Nephron progenitor cell (in vitro differentiated cells): ENCODE results near the gene PAGR1.

Source experiments
- DNase-seq: peaks from one replicate; pipeline ENCODE4 v3.0.0; 2021
- H3K27ac Mint-ChIP-seq: 2 replicates; pipeline ENCODE4 v1.8.0; 2021; ENCODE audit warnings: mild to moderate bottlenecking, moderate library complexity, mixed read lengths
- H3K27me3 Mint-ChIP-seq: 2 replicates; pipeline ENCODE4 v1.8.0; 2021; ENCODE audit warnings: mild to moderate bottlenecking, low read depth, mixed read lengths; ENCODE audit not compliant: poor library complexity
- H3K36me3 Mint-ChIP-seq: 2 replicates; pipeline ENCODE4 v1.8.0; 2021; ENCODE audit warnings: low read depth, mixed read lengths
- H3K4me1 Mint-ChIP-seq: 2 replicates; pipeline ENCODE4 v1.8.0; 2021; ENCODE audit warnings: mixed read lengths
- H3K4me3 Mint-ChIP-seq: 2 replicates; pipeline ENCODE4 v1.8.0; 2021; ENCODE audit warnings: mild to moderate bottlenecking, moderate library complexity, mixed read lengths
- H3K9me3 Mint-ChIP-seq: 2 replicates; pipeline ENCODE4 v1.8.0; 2021; ENCODE audit warnings: mild to moderate bottlenecking, moderate library complexity, mixed read lengths
- TF ChIP-seq, protein P1 (sequence below): fragments of 200-600 bp; sonication (generic); IDR thresholded peaks from 2 replicates; pipeline ENCODE4 v1.5.0; 2021; ENCODE audit warnings: antibody characterized with exemption

Gene PAGR1

DNA sequence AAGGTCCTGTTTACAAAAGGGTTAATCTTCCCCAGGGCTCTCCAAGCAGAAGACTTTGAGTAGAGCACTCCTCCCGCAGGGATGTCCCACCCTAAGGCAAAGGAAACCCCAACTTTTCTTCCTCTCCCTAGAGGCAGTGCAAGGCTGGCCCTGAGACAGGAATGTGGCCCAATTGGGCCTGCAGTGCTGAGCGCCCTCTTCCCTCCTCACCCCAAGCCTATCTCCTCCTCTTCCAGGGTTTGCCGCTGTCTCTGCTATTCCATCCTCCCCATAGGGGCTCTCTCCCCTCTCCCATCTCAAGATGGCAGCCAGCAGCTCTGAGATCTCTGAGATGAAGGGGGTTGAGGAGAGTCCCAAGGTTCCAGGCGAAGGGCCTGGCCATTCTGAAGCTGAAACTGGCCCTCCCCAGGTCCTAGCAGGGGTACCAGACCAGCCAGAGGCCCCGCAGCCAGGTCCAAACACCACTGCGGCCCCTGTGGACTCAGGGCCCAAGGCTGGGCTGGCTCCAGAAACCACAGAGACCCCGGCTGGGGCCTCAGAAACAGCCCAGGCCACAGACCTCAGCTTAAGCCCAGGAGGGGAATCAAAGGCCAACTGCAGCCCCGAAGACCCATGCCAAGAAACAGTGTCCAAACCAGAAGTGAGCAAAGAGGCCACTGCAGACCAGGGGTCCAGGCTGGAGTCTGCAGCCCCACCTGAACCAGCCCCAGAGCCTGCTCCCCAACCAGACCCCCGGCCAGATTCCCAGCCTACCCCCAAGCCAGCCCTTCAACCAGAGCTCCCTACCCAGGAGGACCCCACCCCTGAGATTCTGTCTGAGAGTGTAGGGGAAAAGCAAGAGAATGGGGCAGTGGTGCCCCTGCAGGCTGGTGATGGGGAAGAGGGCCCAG lies 3.0 kb upstream of the PAGR1 start:
- H3K4me1 Mint-ChIP-seq = peaks cover 90% of the 10 kb centered on the region

DNA sequence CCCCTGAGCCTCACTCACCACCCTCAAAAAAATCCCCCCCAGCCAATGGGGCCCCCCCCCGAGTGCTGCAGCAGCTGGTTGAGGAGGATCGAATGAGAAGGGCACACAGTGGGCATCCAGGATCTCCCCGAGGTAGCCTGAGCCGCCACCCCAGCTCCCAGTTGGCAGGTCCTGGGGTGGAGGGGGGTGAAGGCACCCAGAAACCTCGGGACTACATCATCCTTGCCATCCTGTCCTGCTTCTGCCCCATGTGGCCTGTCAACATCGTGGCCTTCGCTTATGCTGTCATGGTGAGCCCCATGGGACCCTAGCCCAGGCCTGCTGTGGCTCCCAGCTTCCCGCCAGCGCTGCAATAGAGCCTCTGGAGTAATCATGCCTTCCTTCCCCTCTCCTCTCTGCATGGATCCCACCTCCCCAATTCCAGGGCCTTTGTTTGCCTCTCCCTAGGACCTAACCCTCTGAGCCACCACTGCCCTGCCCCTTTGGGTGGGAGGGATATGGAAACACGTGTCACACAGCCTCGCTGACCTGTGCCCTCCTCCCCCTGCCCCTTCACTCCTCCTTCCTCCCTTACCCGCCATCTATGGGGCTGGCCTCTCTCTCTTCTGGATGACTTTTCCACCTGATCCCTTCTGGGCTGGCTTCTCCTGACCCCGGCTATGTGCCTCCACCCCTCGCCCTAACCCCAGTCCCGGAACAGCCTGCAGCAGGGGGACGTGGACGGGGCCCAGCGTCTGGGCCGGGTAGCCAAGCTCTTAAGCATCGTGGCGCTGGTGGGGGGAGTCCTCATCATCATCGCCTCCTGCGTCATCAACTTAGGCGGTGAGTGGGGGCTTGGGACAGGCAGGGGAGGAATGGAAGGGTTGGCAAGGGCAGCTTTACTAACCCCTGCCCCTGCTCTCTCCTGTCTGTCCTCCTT lies 2.0 kb upstream of the PAGR1 start:
- H3K36me3 Mint-ChIP-seq = peaks cover 11% of the 10 kb centered on the region
- peaks cover 90% of the 10 kb centered on the region for H3K4me1 Mint-ChIP-seq
- TF ChIP-seq, protein P1, sequence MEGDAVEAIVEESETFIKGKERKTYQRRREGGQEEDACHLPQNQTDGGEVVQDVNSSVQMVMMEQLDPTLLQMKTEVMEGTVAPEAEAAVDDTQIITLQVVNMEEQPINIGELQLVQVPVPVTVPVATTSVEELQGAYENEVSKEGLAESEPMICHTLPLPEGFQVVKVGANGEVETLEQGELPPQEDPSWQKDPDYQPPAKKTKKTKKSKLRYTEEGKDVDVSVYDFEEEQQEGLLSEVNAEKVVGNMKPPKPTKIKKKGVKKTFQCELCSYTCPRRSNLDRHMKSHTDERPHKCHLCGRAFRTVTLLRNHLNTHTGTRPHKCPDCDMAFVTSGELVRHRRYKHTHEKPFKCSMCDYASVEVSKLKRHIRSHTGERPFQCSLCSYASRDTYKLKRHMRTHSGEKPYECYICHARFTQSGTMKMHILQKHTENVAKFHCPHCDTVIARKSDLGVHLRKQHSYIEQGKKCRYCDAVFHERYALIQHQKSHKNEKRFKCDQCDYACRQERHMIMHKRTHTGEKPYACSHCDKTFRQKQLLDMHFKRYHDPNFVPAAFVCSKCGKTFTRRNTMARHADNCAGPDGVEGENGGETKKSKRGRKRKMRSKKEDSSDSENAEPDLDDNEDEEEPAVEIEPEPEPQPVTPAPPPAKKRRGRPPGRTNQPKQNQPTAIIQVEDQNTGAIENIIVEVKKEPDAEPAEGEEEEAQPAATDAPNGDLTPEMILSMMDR = no peak
- peak; percentile 18 for DNase-seq
- H3K27ac Mint-ChIP-seq = no peak overlapping the region
- no peaks in the 10 kb centered on the region for H3K27me3 Mint-ChIP-seq
- H3K4me3 Mint-ChIP-seq = peak overlapping the region; percentile 93
- H3K9me3 Mint-ChIP-seq = no peaks in the 10 kb centered on the region

More for the DNA sequence above, 3.0 kb upstream of the PAGR1 start:
- Mint-ChIP-seq H3K36me3 (peaks cover 6% of the 10 kb centered on the region), H3K27ac (peak overlapping the region; percentile 16), H3K9me3 (no peaks in the 10 kb centered on the region), H3K4me3 (peak overlapping the region; percentile 93), H3K27me3 (no peaks in the 10 kb centered on the region)
- DNase-seq = no peak
- TF ChIP-seq, protein P1 = no peak

DNA sequence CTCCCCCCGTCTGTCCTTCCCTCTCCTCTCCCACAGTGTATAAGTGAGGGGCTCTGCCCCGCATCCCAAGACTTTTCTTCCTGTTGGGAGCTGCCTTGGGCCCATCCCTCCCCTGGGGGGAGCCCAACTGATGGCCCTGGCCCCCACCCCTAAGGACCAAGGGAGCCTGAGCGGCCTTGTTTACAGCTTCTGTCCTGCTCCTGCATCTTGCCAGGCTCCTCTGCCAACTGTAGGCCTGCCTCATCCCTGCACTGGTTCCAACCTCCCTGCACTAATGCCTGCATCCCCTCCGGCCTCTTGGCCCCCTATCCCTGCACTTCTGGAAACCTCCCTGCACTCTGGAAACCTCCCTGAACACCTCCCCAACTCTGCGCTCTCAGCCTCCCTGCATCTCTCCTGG lies 1.4 kb upstream of the PAGR1 start:
- peak overlapping the region; percentile 93 for H3K4me3 Mint-ChIP-seq
- DNase-seq = peak; percentile 13
- peaks cover 92% of the 10 kb centered on the region for H3K4me1 Mint-ChIP-seq
- H3K27me3 Mint-ChIP-seq = no peaks in the 10 kb centered on the region
- TF ChIP-seq, protein P1 = no peak
- peak overlapping the region; percentile 54 for H3K27ac Mint-ChIP-seq
- peaks cover 18% of the 10 kb centered on the region for H3K36me3 Mint-ChIP-seq
- no peaks in the 10 kb centered on the region for H3K9me3 Mint-ChIP-seq

DNA sequence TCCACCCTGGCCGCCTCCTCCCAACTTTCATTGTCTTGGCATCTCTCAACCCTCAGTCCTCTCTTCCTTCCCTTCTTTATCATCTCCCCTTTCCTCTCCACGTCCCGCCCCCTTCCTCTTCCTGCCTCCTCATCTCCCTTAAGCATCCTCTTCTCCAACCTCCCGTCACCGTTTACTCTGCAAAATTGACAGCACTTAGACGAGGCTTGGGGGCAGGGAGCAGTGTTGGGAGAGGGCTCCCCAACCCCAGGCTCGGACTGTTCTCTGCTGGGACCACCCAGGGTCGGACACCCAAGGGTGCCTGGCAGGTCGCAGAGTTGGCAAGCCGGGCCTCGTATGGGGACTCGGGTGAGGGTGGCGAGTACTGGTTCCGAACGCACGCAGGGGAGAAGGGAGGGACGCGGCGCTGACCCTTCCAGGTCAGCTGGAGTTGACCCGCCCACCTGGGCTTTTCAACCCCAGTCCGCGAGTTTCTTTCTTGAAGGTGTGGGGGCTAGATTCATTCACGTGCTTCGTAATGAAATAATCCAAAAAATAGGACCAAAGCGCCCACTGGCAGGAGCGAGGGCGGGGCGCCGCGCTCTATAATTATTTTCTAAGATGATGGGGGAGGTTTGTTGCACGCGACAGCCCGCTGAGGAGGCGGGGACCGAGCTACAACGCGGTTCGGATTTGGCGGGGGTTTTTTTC lies 775 bp upstream of the PAGR1 start:
- Mint-ChIP-seq H3K4me3 (peak overlapping the region; percentile 93), H3K27ac (peak overlapping the region; percentile 54), H3K27me3 (no peaks in the 10 kb centered on the region), H3K9me3 (no peaks in the 10 kb centered on the region), H3K36me3 (peaks cover 21% of the 10 kb centered on the region), H3K4me1 (peaks cover 92% of the 10 kb centered on the region)
- peak; percentile 36 for DNase-seq
- TF ChIP-seq, protein P1 = no peak

DNA sequence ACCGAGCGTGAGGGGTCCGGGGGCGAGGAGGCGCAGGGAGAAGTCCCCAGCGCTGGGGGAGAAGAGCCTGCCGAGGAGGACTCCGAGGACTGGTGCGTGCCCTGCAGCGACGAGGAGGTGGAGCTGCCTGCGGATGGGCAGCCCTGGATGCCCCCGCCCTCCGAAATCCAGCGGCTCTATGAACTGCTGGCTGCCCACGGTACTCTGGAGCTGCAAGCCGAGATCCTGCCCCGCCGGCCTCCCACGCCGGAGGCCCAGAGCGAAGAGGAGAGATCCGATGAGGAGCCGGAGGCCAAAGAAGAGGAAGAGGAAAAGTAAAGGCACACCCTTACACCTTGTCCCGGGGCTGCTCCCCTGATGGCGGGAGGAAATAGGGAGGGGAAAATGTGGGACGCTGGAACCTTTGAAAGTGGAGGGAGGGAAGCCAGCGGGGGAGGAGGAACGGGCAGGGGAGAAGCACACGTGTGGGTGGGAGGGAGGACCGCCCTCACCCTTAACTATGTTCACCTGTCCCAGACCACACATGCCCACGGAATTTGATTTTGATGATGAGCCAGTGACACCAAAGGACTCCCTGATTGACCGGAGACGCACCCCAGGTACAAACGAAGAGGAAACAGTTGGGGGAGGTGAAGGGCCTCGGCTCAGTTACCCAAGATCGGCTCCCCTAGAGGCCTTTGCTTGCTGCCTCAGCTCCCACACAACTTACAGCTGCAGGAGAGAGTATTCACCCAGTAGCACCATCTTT lies 916 bp downstream of the PAGR1 start:
- Mint-ChIP-seq H3K27ac (no peak overlapping the region), H3K9me3 (no peaks in the 10 kb centered on the region), H3K27me3 (no peaks in the 10 kb centered on the region), H3K4me1 (peaks cover 91% of the 10 kb centered on the region), H3K4me3 (peak overlapping the region; percentile 93), H3K36me3 (peaks cover 21% of the 10 kb centered on the region)
- TF ChIP-seq, protein P1 = no peak
- peak; percentile 62 for DNase-seq
